CD4-positive, alpha-beta T cell treated with Interferon alpha-2 for 1 hour (primary cell): ENCODE measurements around the gene TNFAIP8L2.

Experiments used
- DNase-seq, 2 donors: peaks; one replicate each; pipeline ENCODE4 v3.0.0-alpha.2; 2020 to 2022

Gene TNFAIP8L2

GRCh38 chr1:151156515-151156819 is at the start of gene TNFAIP8L2:
TNFAIP8L2 (plus strand) TSS chr1:151156649; CDS start chr1:151158698, 2,049 bp downstream.
- peak; percentile 79 to 82 for DNase-seq

GRCh38 chr1:151106894-151107293 is 49.6 kb upstream of the TNFAIP8L2 start:
- no peak for DNase-seq

- no peak for DNase-seq
Measured at GRCh38 chr1:151108331-151108730, 48.1 kb upstream of the TNFAIP8L2 start.

DNA sequence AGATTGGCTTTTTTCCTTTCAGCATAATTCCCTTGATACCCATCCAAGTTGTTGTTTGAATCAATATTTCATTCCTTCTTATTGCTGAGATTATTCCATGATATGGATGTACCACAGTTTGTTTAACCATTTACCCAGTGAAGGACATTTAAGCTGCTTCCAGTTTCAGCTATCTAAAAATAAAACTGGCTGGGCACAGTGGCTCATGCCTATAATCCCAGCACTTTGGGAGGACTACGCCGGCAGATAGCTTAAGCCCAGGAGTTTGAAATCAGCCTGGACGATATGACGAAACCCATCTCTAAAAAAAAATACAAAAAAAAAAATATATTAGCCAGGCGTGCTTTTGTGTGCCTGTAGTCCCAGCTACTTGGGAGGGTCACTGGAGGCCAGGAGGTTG is 42.6 kb upstream of the TNFAIP8L2 start:
- no peak for DNase-seq

DNA sequence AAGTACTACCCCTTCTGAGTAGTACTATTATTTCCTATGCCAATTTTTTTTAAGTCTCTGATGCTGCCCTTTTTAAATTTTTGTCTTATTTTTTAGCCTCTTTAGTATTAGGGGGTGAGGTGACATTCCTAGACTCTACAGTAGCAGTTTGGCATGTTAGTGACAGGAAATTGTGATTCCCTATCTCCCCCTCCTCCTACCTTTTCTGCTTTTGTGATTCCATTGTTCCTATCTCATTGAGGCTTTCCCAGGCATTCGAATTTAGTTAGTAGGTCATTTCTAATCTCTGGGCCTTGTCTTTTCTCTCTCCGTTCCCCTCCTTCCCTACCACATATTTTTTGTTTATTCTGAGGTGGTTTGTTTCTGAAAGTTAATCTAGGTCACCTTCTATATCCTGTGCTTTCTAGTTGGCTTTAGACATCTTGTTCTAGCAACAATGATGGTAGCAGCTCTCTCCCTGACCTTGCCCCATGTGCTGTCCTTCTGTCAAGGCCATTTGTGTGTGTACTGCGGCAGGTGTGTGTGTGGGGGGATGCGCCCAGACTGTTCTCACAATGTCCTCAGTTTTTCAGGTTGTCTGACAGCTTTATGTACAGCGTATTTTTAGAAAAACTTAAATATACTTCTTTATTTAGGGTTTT is 31.6 kb upstream of the TNFAIP8L2 start:
- DNase-seq, result no peak

DNA sequence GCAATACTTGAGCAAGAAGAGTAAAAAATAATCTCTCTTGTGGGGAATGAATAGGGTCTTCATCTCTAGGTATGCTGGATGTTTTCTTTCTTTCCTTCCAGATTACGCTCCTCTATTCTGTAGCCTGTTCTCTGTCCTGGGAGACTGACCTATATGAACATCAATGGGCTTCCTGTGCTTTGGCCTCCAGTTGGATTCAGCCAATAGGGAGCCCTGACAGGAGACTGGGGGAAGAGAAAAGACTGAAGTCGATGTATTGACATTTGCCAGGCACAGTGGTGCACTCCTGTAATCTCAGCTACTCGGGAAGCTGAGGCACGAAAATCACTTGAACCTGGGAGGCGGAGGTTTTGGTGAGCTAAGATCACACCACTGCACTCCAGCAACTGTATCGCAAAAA is 27.6 kb upstream of the TNFAIP8L2 start:
- no peak for DNase-seq

DNA sequence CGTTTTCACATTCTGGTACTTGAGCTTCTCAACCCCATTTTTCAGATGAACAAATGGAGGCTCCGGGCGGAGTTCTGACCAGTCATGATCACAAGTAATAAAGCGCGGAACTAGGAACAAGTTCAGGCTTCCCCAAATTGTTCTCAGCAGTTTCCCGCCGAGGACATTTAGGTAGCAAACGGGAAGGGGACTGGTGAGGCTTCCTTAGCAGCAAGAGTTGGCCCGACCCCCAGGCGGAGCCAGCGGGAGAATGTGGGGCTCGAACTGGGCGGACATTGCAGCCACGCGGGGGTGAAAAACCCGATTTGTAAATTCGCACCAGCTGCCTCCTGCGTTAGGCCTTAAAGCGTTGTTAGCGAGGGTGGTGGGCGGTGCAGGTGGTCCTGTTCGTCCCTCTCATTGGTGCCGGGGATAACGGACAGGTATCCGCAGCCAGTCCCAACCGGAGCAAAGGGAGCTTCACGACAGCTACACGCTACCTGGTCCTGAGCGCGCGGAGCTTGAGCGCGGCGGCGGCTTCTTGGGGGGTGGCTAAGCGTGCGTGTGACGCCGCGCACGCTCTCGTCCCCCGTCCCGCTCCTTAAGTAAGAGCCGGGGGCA is 25.4 kb upstream of the TNFAIP8L2 start:
- peak; percentile 81 to 85 for DNase-seq

DNA sequence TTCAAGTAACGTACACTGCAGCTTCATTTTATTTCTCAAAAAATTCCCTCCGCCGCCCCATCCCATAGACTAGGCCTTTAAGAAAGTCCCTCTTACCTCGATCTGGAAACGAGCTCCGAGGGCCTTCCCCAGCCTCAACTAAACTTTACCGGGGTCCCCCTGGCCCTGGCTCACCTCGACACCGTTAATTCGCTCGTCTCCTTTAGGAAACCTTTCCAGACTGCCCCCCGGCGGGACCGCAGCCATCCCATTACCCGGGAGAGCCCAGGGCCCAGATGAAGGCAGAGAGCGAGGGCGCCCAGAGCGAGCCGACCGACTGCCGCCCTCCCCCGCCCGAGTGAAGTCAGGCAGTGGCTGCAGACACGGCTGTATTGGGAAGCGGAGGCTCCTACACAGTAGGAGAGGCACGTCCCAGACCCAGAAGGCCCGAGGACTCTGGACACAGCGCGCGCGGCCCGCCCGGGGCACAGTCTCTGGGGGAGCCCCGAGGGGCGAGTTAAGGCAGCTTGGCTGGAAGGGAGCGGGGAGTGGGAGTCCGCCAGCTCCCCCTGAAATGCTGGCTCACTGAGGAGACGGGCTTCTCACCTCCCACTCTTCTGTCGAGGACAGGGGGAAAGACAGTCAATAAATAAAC is 24.6 kb upstream of the TNFAIP8L2 start:
- no peak for DNase-seq

DNA sequence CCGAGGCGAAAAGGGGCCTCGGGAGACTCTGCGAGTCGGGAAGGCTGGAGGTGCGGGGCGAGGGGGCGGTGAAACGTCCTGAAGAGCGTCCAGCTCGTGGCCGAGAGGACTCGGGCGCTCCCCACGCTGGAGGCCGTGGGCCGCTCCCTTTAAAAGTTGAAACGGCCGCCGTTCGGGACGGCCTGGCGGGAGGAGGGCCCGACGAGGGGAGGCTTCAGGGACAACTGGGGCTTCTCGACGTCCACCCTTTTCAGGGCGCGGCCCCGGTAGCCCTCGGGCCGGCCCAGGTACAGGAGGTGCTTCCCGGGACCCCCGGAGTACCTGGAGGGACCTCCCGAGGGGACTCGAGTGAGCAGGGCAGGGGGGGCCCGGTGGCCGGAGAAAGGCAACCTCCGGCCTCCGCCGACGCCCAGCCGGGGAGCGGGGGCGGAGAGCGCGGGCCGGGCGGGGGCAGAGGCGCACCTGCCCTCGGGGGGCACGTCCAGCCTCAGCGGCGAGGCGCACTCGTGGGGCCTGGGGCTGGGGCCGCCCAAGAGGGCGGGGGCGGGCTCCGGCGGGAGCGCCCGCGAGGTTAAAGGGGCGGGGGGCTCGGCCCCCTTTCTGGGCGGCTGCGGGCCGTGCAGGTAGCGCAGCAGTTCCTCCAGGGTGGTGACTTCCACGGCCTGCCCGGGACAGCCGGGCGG is 24.0 kb upstream of the TNFAIP8L2 start:
- DNase-seq, result no peak

GRCh38 chr1:151133018-151133806 is 23.2 kb upstream of the TNFAIP8L2 start:
- no peak for DNase-seq

- no peak for DNase-seq
Measured at GRCh38 chr1:151134396-151134795, 22.1 kb upstream of the TNFAIP8L2 start.

DNA sequence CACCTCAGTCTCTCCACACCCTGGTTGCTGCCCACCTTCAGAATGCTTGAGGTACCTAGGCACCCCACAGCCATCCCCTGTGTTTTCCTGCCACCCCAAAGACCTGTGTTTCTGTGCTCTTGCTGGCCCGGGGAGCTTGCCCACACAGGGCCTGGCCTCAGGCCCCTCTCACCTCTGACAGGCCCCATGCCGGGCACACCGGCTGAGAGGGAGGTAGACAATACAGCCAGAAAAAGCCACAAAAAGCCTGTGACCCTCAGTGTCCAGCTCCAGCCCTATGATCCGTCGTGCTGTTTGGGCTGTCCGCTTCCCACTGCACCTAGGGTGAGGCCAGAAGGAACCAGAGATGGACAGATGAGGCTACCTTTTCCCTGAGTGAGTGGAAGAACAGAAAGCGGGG is 21.5 kb upstream of the TNFAIP8L2 start:
- no peak for DNase-seq

- no peak for DNase-seq
Measured at GRCh38 chr1:151135433-151136385, 20.7 kb upstream of the TNFAIP8L2 start.

GRCh38 chr1:151137789-151138188 is 18.7 kb upstream of the TNFAIP8L2 start:
- DNase-seq, result no peak

DNA sequence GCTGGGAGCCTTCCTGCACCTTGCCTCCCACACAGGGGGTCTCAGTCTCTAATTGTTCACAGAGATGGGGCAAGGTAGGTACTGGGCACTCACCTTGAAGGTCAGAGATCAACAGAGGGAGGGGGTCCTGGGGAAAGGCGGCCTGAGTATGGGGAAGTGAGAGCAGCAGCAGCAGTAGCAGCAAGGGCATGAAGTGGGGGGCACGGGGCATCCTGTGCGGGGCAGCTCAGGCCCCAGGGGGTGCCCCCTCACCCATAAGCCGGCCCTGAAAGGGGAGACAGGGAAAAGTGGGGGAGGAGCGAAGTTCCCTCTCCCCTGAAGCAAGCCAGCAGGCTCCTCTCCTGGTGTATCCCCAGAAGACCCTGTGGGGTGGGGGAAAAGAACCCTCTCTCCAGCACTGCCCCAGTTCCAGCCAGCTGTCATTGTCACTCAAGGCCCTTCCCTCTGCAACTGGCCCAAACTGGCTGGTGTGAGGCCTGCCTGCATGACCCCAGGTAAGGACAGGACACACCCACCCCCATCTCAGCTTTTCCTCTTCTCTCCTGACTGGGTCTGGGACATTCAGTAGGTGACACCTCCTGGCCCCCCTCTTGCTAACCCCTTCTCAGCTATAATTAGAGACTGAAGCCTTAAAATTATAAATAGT is 13.9 kb upstream of the TNFAIP8L2 start:
- DNase-seq, result no peak

DNA sequence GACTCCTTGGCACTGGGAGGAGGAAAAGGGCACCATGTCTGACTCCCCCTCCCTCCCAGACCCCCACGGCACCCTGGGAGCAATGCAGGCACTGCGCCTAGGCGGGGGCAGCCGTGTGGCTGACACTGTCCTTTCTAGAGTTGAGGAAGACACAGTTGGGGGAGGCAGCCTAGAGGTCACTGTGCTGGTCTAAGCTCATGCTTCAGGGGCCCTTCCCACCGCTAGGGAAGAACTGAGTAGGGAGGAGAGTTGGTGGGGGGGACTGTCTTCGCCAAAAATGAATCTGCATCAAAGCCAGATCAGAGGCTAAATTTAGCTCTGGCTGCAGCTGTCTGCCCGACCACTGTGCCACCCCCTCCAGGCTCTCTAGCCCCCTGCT is 13.4 kb upstream of the TNFAIP8L2 start:
- no peak for DNase-seq

DNA sequence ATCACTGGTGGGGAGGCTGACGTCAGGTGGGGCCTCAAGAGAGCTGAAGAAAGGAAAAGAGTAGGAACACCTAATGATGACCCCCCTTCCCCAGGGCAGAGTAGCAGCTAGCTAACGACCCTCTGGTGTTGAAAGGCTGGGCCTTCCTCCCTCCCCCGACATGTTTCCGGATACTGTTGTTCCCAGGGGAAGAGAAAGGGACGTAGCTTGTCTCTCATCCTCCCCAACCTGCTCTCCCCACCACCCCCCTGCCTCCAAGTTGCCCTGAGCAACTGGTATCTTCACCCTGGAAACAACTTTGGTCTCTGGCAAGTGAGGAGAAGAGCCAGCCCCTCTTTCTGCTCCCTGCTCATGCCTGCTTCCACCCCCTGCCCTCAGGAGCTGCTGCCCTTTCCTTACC is 12.5 kb upstream of the TNFAIP8L2 start:
- no peak for DNase-seq

- DNase-seq, result no peak
Measured at GRCh38 chr1:151144474-151145303, 11.8 kb upstream of the TNFAIP8L2 start.

DNA sequence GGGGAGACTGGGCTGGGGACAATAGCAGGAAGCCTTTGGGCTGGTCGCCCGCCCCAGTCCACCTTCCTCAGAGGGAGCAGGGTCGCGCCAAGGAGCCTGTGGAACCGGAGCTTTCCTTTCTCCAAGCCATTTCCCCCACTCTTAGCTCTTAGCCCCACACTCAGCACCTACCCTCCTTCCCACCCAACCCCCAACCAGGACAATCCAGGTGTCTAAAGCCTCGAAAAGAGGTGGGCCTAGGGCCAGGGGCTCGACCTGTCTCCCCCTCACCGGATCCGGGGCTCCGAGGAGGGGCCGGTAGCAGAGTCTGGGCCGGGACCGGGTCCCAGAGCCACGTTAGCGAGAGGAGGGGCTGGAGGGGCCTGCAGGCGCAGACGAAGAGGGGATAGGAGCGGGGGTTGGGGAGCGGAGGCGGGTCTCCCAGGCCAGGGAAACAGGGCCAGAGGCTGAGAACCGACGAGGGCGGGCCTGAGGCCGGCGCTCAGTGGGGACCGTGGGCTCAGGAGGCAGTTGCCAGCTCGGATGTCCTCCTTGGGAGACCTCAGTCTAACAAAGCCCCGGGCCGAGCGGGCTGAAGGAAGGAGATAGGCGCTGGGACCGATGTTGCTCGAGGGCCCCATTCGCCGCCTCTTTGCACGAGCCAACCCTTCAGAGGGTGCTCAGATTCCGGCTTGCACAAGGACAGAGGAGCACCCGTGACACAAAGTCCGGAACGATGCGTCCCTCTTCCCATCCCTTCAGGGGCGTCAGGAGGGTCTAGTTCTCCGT is 11.0 kb upstream of the TNFAIP8L2 start:
- no peak for DNase-seq

DNA sequence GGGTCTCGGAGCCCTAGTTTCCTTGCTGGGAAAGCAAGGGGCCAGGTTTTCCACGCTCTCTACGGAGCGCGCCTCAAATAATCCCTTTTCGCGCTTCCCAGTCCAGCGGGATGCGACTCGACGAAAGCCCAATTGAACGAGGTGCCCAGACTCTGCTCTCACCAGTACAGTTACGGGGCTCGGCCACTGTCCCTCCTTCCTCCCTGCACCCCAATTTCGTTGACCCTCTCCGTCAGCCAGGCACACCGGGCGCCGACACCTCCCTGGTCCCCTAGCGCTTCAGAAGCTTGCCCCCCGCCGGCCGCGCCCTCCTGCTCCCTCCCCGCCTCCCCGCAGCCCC is 10.4 kb upstream of the TNFAIP8L2 start:
- no peak for DNase-seq
